GM21423 (cell line): ENCODE results near the gene DEK.
"Not testable (repeated sequence)": the region's sequence is repeated elsewhere in the genome, so short reads cannot be mapped to it uniquely, and the experiment has no call there.

Experiments
- ATAC-seq: cut with Tn5 transposase; IDR thresholded peaks from one replicate; pipeline ENCODE4 v1.9.1; 2021; ENCODE audit warnings: mild to moderate bottlenecking, moderate library complexity; ENCODE audit not compliant: unreplicated experiment

Gene DEK

GRCh38 chr6:18207949-18208348 lies 56.4 kb downstream of the DEK start:
- ATAC-seq = no peak

GRCh38 chr6:18207438-18207837 lies 56.9 kb downstream of the DEK start:
- no peak for ATAC-seq

DNA sequence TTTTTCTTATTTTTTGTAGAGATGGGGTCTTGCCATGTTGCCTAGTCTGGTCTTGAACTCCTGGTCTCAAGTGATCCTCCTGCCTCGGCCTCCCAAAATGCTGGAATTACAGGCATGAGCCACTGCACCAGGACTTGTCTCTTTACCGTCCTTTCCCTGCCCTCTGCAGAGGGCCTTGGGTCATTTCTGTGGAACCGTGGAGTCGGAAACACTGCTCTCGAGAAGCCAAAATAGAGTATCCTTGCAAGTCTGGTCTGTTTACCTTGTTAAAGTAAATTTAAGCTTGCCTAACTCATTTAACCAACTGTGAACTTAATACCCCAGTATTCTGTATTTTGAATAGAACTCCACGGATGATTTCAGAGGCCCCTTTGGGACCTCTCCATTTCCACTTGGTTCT lies 57.7 kb downstream of the DEK start:
- ATAC-seq = no peak

DNA sequence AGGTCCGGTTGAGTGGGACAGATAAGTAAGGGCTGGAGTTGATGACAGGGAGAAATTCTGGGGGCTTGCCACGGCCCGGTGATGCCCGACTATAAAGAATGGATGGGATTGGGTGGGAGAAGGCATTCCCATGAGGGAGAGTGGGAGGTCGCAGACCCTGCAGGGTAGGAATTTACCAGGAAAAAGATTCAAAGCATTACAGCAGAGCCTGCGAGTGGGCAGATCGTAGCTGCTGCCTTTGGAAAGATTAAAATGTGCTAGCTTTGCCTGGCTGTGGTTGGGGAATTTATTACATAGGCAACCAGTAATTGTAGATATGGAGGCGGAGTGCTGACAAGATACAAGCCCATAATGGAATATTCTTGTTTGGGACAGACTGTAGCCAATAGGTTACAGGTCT lies 59.6 kb downstream of the DEK start:
- no peak for ATAC-seq

- no peak for ATAC-seq
Observed at GRCh38 chr6:18203786-18204185, 60.5 kb downstream of the DEK start.

DNA sequence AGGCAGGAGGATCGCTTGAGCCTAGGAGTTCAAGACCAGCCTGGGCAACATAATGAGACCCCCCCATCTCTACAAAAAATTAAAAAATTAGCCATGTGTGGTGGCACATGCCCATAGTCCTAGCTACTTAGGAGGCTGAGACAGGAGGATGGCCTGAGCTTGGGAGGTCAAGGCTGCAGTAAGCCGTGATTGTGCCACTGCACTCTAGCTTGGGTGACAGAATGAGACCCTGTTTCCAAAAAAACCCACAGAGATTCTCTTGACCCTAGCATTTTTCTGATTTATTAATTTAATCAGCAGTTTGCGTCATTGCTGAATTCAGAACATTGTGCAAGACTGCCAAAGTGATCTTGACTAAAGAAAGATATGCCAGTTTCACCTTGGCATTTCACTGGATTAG lies 72.3 kb downstream of the DEK start:
- no peak for ATAC-seq

GRCh38 chr6:18189196-18189595 lies 75.1 kb downstream of the DEK start:
- no peak for ATAC-seq

- ATAC-seq = no peak
Observed at GRCh38 chr6:18187701-18188100, 76.6 kb downstream of the DEK start.

GRCh38 chr6:18186540-18187250 lies 77.6 kb downstream of the DEK start:
- no peak for ATAC-seq

GRCh38 chr6:18186033-18186432 lies 78.3 kb downstream of the DEK start:
- no peak for ATAC-seq

GRCh38 chr6:18185624-18186023 lies 78.7 kb downstream of the DEK start:
- no peak for ATAC-seq

GRCh38 chr6:18183766-18184165 lies 80.6 kb downstream of the DEK start:
- no peak for ATAC-seq

- no peak for ATAC-seq
Observed at GRCh38 chr6:18182568-18182967, 81.8 kb downstream of the DEK start.

DNA sequence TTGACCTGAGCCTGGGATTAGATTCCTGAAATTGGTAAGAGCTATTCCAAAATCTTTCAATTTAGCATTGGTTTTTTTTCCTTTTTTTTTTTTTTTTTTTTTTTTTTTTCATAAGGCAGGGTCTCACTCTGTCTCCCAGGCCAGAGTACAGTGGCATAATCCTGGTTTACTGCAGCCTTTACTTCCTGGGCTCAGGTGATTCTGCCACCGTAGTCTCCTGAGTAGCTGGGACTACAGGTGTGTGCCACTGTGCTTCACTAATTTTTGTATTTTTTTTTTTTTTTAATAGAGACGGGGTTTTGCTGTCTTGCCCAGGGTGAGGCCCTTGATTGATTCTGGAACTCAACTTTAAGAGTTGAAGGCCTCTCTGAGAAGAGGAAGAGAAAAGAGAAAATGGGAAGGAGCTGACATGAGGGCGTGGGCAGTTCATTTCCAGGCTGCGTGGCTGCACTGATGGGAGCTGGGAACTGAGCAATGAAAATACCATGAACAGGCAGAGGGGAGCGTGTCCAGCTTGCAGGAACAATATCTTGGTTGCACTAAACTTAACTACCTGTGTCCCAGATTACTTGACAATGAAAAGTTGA lies 84.5 kb downstream of the DEK start:
- ATAC-seq = no peak

- no peak for ATAC-seq
Observed at GRCh38 chr6:18178960-18179615, 85.2 kb downstream of the DEK start.

DNA sequence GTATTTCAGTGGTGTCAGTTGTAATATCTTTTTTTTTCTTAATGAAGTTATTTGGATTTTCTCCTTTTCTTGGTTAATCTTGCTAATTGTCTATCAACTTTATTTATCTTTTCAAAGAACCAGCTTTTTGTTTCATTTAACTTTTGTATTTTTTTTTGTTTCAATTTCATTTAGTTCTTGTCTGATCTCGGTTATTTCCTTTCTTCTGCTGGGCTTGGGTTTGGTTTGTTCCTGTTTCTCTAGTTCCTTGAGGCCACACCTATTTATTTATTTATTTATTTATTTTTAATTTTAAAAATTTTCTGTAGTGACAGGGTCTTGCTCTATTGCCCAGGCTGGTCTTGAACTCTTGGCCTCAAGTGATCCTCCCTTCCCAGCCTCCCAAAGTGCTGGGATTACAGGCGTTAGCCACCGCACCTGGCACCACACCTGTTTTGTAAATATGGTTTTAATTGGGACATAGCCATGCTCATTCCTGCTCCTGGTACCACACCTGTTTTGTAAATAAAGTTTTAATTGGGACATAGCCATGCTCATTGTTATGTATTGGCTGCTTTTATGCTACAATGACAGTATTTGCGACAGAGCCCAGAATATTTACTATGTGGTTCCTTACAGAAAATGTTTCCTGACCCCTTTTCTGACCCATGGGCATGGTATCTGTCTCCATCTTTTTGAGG lies 86.9 kb downstream of the DEK start:
- no peak for ATAC-seq

- not testable (repeated sequence) for ATAC-seq
Observed at GRCh38 chr6:18176198-18176597, 88.1 kb downstream of the DEK start.
